ENCODE results near the gene SLC30A7. TPM values are rescaled to one million over a fixed set of nuclear protein-coding genes. Genes with fewer than 3 reads are reported as not detected.

SLC30A7 gene
- total RNA-seq, 1 donor from 2014 or later, result 31.3 TPM

- DNase-seq (ENCODE audit: low read depth) (no peak), FAIRE-seq (no peak)
- no peak for TF ChIP-seq CTCF (IDR thresholded peaks at IDR 0.05; ENCODE audit: insufficient read depth, low read length, severe bottlenecking)
- H3K36me3 ChIP-seq (ENCODE audit: control insufficient read depth, insufficient read depth, low read length), result no peaks in the 10 kb centered on the region
- H3K27me3 ChIP-seq (ENCODE audit: control insufficient read depth, insufficient read depth, low read length), result no peaks in the 10 kb centered on the region
- H3K4me3 ChIP-seq (ENCODE audit: low read depth, low read length), result no peak overlapping the region
Observed at GRCh38 chr1:100861379-100861778, 34.5 kb upstream of the SLC30A7 start.

GRCh38 chr1:100862591-100862990 lies 33.3 kb upstream of the SLC30A7 start:
- FAIRE-seq, result no peak
- H3K36me3 ChIP-seq (ENCODE audit: control insufficient read depth, insufficient read depth, low read length), result no peaks in the 10 kb centered on the region
- no peaks in the 10 kb centered on the region for H3K27me3 ChIP-seq (ENCODE audit: control insufficient read depth, insufficient read depth, low read length)
- H3K4me3 ChIP-seq (ENCODE audit: low read depth, low read length), result no peak overlapping the region
- no peak for TF ChIP-seq CTCF (IDR thresholded peaks at IDR 0.05; ENCODE audit: insufficient read depth, low read length, severe bottlenecking)
- DNase-seq (ENCODE audit: low read depth), result no peak

- no peaks in the 10 kb centered on the region for H3K27me3 ChIP-seq (ENCODE audit: control insufficient read depth, insufficient read depth, low read length)
- peak; percentile 42 for DNase-seq (ENCODE audit: low read depth)
- TF ChIP-seq CTCF (IDR thresholded peaks at IDR 0.05; ENCODE audit: insufficient read depth, low read length, severe bottlenecking), result peak; percentile 45
- H3K36me3 ChIP-seq (ENCODE audit: control insufficient read depth, insufficient read depth, low read length), result no peaks in the 10 kb centered on the region
- FAIRE-seq, result no peak
- no peak overlapping the region for H3K4me3 ChIP-seq (ENCODE audit: low read depth, low read length)
Observed at GRCh38 chr1:100866041-100866900, 29.6 kb upstream of the SLC30A7 start.

- Histone ChIP-seq H3K36me3 (ENCODE audit: control insufficient read depth, insufficient read depth, low read length) (no peaks in the 10 kb centered on the region), H3K4me3 (ENCODE audit: low read depth, low read length) (no peak overlapping the region), H3K27me3 (ENCODE audit: control insufficient read depth, insufficient read depth, low read length) (no peaks in the 10 kb centered on the region)
- no peak for DNase-seq (ENCODE audit: low read depth)
- FAIRE-seq, result no peak
- no peak for TF ChIP-seq CTCF (IDR thresholded peaks at IDR 0.05; ENCODE audit: insufficient read depth, low read length, severe bottlenecking)
Observed at GRCh38 chr1:100866901-100867206, 29.0 kb upstream of the SLC30A7 start.

GRCh38 chr1:100868364-100868995 lies 27.4 kb upstream of the SLC30A7 start:
- Histone ChIP-seq H3K27me3 (ENCODE audit: control insufficient read depth, insufficient read depth, low read length) (no peaks in the 10 kb centered on the region), H3K36me3 (ENCODE audit: control insufficient read depth, insufficient read depth, low read length) (no peaks in the 10 kb centered on the region), H3K4me3 (ENCODE audit: low read depth, low read length) (no peak overlapping the region)
- TF ChIP-seq CTCF (IDR thresholded peaks at IDR 0.05; ENCODE audit: insufficient read depth, low read length, severe bottlenecking), result no peak
- no peak for FAIRE-seq
- peak; percentile 47 for DNase-seq (ENCODE audit: low read depth)

Data from bronchial epithelial cell (primary cell).